ENCODE results near the gene ATAD3C.
"Not testable (repeated sequence)": the region's sequence is repeated elsewhere in the genome, so short reads cannot be mapped to it uniquely, and the experiment has no call there.

Gene ATAD3C

DNA sequence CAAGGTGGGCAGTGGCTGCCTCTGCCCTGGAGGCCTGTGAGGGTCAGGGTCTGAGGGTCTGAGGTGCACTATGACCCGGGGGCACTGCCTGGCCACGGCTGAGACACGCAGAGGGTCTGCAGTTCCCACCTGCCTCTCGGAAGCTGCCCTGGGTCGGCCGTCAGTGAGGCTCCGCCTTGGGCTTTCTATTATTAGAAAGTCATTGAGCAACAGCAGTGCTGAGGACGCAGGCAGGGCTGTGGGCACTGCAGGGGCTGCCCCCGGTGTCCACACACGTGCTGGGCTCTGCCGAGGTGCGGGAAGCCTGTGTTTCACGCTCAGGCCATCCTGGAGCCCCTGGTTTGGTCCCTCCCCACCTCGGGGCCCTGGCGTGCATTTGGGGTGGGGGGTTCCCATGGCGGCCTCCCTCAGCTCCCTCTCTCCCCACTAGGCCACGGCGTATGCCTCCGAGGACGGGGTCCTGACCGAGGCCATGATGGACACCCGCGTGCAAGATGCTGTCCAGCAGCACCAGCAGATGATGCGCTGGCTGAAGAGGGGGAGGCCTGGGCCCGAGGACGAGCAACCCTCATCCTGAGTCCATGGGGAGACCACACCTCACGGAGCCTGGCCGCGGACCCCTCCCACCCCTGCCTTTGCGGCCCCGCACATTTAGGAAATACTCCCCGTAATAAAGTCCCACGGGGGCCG, 59.4 kb downstream of the ATAD3C start:
- not testable (repeated sequence) for DNase-seq (ENCODE audit: low spot score)

DNA sequence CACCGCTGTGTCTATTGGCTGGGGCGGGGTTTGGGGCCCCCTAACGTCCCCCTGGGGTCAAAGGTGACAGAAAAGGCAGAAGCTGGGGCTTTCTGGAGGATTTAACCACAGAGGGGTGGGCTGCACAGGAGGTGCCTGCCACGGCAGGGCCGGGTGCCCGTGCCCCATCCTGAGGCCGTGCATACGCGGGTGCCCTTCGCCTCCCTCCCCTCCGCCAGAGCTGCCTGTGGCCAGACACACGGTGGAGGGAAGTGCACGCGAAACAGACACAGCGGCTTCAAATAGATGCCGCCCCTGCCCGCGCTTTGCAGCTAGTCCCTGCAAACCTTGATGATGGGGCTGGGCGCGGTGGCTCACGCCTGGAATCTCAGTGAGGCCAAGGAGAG, 60.0 kb downstream of the ATAD3C start:
- DNase-seq (ENCODE audit: low spot score) = not testable (repeated sequence)

DNA sequence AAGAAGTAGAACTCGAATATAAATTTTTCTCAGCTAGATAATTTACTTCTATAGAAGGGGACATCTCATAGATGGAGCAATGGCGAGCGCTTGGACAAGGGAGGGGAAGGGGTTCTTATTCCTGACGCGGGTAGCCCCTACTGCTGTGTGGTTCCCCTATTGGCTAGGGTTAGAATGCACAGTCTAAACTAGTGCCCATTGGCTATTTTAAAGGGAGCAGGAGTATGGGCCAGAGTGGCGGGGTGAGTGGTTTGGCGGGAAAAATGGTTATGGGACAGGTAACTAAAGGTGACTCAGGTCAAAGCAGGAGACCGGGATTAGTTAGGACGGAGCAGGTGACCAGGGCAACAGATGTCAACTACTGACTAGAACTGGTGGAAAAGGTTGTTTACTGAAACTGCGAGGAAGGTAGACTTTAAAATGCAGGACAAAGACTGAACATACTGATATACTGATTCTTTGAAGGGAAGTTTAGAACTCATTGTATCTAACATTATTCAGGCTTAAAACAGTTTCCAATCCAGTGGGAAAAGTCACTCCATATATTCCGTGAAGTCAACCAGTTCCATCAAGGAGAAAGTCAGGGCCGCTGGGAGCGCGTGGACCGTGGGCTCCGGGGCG, 61.5 kb downstream of the ATAD3C start:
- DNase-seq (ENCODE audit: low spot score) = no peak

DNA sequence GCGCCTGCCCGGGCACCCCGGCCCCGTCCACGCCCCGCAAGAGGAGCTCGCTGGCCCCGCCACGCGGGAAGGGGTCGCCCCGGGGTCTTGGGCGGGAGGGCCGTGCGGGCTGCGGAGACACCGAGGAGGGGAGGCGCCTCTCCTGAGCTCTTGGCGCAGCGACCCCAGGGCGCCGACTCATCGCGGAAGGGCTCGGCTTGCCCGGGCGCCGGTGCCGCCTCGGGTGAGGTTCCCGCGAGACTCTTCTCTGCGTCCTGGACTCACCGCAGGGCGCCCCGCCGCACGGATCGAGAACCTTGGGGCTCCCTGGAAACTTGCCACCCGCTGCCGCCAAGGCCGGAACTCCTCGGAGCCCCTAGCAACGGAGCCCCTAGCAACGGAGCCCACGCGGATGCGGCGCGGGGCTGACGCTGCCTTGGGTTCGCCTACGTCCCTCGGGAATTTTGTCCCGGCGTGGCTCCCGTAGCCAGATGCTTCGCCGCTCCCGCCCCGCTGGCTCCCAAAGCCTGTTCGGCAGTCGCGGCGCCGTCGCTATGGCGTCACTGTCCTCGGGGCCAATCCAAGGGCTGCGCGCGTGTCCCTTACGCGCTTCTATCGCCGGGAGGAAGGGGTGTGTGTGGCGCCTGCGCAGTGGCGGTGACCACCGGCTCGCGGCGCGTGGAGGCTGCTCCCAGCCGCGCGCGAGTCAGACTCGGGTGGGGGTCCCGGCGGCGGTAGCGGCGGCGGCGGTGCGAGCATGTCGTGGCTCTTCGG, 62.2 kb downstream of the ATAD3C start, which contains the start of gene ATAD3A:
ATAD3A (plus strand) TSS at position 630 of the 753 bp plus-strand sequence; CDS start at position 737, 107 bp downstream.
- peak; percentile 97 for DNase-seq (ENCODE audit: low spot score)

DNA sequence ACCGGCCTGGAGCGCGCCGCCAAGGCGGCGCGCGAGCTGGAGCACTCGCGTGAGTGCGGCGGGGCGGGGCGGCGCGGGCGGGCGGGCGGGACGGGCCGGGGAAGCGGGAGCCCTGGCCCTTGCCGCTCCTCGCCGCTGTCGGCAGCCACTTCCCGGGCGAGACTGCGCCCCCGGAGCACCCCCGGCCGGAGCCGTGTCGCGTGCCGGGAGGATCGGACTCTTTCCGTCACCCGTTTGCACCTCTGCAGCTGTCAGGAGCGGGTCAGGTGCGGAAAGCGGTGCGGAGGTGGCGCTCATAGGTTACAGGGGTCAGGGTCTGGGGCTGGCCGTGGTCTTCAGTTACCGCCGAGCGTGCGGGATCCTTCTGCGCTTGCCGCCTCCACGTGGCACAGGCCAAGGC, 62.9 kb downstream of the ATAD3C start:
- not testable (repeated sequence) for DNase-seq (ENCODE audit: low spot score)

DNA sequence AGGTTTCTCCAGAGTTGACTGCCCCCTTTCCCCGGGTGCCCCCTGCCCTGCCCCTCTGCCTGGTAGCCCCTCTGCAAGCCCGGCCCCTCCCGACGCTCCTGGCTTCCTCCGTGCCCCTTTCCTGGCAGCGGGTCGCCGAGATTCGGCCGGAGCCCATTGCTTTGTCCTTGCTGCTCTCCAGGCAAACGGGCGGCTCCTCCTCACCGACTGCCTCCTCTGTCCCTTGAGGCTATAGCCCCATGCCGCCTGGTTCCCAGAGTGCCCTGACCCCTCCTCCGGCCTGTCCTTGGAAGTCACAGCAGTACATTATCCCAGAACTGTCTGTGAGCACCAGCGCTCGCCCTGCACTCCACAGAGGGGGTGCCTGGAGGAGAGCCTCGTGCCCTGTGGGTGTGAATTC, 64.2 kb downstream of the ATAD3C start:
- not testable (repeated sequence) for DNase-seq (ENCODE audit: low spot score)

DNA sequence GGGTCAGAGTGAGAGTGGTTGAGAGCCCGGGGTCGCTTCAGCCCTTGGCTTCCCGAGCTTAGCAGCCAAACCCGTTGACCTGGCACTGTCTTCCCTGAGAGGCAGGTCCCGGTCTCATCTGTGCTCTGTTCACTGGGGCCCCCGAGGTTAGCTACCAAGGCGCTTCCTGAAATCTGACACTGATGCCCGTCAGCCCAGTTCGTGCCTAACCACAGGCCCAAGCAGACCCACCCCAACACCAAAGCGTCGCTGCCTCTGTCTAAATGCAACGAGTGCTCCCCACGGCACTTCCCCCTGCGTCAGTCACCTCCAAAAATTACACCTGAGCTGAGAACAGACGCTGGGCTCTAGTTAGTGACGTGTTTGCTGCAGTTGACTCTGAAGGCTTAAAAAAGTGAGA, 64.9 kb downstream of the ATAD3C start:
- DNase-seq (ENCODE audit: low spot score) = not testable (repeated sequence)

DNA sequence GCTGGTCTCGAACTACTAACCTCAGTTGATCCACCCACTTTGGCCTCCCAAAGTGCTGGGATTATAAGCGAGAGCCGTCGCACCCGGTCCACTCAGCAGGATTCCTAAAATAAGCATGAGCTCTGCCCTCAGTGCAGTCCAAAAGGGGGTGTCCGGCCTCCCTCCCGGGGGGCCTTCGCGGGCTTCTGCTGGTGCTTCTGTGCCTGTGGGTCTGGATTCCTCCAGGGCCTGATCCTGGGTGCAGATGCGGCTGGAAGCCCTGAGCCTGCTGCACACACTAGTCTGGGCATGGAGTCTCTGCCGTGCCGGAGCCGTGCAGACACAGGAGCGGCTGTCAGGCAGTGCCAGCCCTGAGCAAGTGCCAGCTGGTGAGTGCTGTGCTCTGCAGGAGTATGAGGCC, 67.4 kb downstream of the ATAD3C start:
- DNase-seq (ENCODE audit: low spot score) = not testable (repeated sequence)

DNA sequence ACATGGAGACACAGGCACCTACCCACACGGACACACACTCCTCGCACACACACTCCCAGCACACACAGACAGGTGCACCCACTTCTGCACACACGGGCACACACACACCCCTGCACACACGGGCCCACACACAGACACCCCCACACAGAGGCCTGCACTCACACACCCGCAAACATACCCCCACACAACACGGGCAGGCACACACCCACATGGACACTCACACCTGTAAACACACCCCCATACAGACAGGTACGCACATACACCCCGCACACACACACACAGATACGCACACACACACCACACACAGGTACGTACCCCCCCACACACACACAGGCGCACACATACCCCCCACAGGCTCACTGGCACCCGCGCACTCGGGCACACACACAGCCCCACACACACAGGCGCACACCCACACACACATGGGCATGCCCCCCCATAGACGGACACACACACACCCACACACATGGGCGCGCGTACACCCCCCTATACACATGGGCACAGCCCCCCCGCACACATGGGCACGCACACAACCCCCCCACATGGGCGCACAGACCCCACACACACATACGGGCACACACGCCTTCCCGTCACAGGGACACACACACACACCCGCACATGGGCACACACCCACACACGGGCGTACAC, 68.6 kb downstream of the ATAD3C start:
- DNase-seq (ENCODE audit: low spot score) = no peak

DNA sequence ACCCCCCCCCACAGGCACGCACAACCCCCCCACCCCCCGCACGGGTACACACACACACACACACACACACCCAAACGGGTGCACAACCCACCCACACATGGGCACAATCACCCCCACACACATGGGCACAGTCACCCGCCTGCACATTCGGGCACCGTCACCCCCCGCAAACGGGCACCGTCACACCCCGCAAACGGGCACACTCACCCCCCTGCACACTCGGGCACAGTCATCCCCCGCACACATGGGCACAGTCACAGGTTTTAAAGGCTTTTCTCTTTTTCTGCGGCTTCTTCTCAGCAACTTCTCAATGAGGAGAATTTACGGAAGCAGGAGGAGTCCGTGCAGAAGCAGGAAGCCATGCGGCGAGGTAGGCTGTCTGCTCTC, 69.1 kb downstream of the ATAD3C start:
- not testable (repeated sequence) for DNase-seq (ENCODE audit: low spot score)

Measured in globus pallidus (tissue), 1 donor.